ENCODE measurements around the gene FMN2.

GRCh38 chr1:240517891-240518290 lies 426.2 kb downstream of the FMN2 start:
- TF ChIP-seq CTCF (conservative IDR thresholded peaks at IDR 0.05; ENCODE audit: low read depth, low read length) (no peak), EZH2phosphoT487 (IDR thresholded peaks at IDR 0.05; ENCODE audit: borderline replicate concordance, low read length) (no peak), EZH2 (IDR thresholded peaks at IDR 0.05; ENCODE audit: low read length, unreplicated experiment) (no peak)

All from PC-3 (cell line).